Liver (tissue), 9 donors: ENCODE results near the gene ZNF205. TPM values are rescaled to one million over a fixed set of nuclear protein-coding genes. Genes with fewer than 3 reads are reported as not detected.

ENCODE experiments used
- DNase-seq: peaks from one replicate; pipeline ENCODE4 v3.0.0-alpha.2; 2017; ENCODE audit warnings: low spot score
- H3K27ac ChIP-seq, 2 donors: one replicate each; pipeline ENCODE4 v1.7.0; 2013; ENCODE audit warnings: inconsistent platforms in 2 of 2, low read length in 2 of 2, control low read depth in 1 of 2, low read depth in 1 of 2, mild to moderate bottlenecking in 1 of 2
- H3K27me3 ChIP-seq, 4 donors: one replicate each; pipeline versions ENCODE4 v1.6.1 to v1.7.0; 2013; ENCODE audit warnings: low read length in 3 of 4, inconsistent platforms in 1 of 4, mild to moderate bottlenecking in 1 of 4, moderate library complexity in 1 of 4; ENCODE audit not compliant: control insufficient read depth in 4 of 4, insufficient read depth in 4 of 4
- H3K36me3 ChIP-seq, 4 donors: one replicate each; pipeline versions ENCODE4 v1.6.1 to v1.7.0; 2013; ENCODE audit warnings: low read length in 3 of 4, mild to moderate bottlenecking in 3 of 4, low read depth in 1 of 4, moderate library complexity in 1 of 4; ENCODE audit not compliant: control insufficient read depth in 4 of 4, insufficient read depth in 3 of 4
- H3K4me1 ChIP-seq, 4 donors: one replicate each; pipeline versions ENCODE4 v1.6.1 to v1.7.0; 2013; ENCODE audit warnings: low read length in 3 of 4, mild to moderate bottlenecking in 3 of 4, moderate library complexity in 1 of 4; ENCODE audit not compliant: control insufficient read depth in 4 of 4, insufficient read depth in 4 of 4
- H3K4me3 ChIP-seq, 3 donors: one replicate each; pipeline versions ENCODE4 v1.6.1 to v1.7.0; 2013; ENCODE audit warnings: low read length in 3 of 3, control low read depth in 1 of 3, low read depth in 1 of 3, mild to moderate bottlenecking in 1 of 3
- H3K9ac ChIP-seq, 2 donors: one replicate each; pipeline ENCODE4 v1.7.0; 2013; ENCODE audit warnings: low read length in 2 of 2, mild to moderate bottlenecking in 2 of 2, moderate library complexity in 2 of 2, control low read depth in 1 of 2, low read depth in 1 of 2
- H3K9me3 ChIP-seq, 4 donors: one replicate each; pipeline versions ENCODE4 v1.6.1 to v1.7.0; 2013; ENCODE audit warnings: low read length in 3 of 4; ENCODE audit not compliant: control insufficient read depth in 4 of 4
- ATF3 ChIP-seq: IDR thresholded peaks from 2 replicates; pipeline ENCODE4 v1.6.1; 2016; ENCODE audit warnings: antibody characterized with exemption
- CTCF ChIP-seq: fragments of 150-350 bp; IDR thresholded peaks from 2 replicates; pipeline ENCODE4 v1.5.1; 2017; ENCODE audit warnings: improper control_type of control experiment, low read depth, low read length; ENCODE audit not compliant: missing input control
- EGR1 ChIP-seq, 2 donors: IDR thresholded peaks; 2 replicates each; pipeline ENCODE4 v1.6.1; 2016 to 2018; ENCODE audit warnings: antibody characterized with exemption in 2 of 2, low read depth in 2 of 2
- FOXA1 ChIP-seq: IDR thresholded peaks from 2 replicates; pipeline ENCODE4 v1.6.1; 2016; ENCODE audit warnings: antibody characterized with exemption
- GABPA ChIP-seq, 2 donors: IDR thresholded peaks in 1 of 2; conservative IDR thresholded peaks in 1 of 2; 2 replicates each; pipeline ENCODE4 v1.6.1; 2016; ENCODE audit warnings: antibody characterized with exemption in 2 of 2, mild to moderate bottlenecking in 1 of 2, moderate library complexity in 1 of 2
- HNF4A ChIP-seq, 2 donors: conservative IDR thresholded peaks; 2 replicates each; pipeline ENCODE4 v1.6.1; 2016; ENCODE audit warnings: antibody characterized with exemption in 2 of 2, mild to moderate bottlenecking in 2 of 2
- HNF4G ChIP-seq: IDR thresholded peaks from 2 replicates; pipeline ENCODE4 v1.6.1; 2016; ENCODE audit warnings: antibody characterized with exemption
- MAX ChIP-seq: IDR thresholded peaks from 2 replicates; pipeline ENCODE4 v1.6.1; 2016; ENCODE audit warnings: antibody characterized with exemption
- NR2F2 ChIP-seq: IDR thresholded peaks from 2 replicates; pipeline ENCODE4 v1.6.1; 2016; ENCODE audit warnings: antibody characterized with exemption
- REST ChIP-seq: IDR thresholded peaks from 2 replicates; pipeline ENCODE4 v1.6.1; 2016; ENCODE audit warnings: antibody characterized with exemption, mild to moderate bottlenecking
- TAF1 ChIP-seq: conservative IDR thresholded peaks from 2 replicates; pipeline ENCODE4 v1.6.1; 2016; ENCODE audit warnings: antibody characterized with exemption, mild to moderate bottlenecking
- ZBTB33 ChIP-seq: IDR thresholded peaks from 2 replicates; pipeline ENCODE4 v1.6.1; 2016; ENCODE audit warnings: antibody characterized with exemption
- WGBS: extraction: QIAGEN DNeasy Blood & Tissue Kit; methylation state at CpG from one replicate; pipeline ENCODE4 v1.1.7; 2013; 5-methylcytosine and 5-hydroxymethylcytosine counted together
- polyA plus RNA-seq, 2 donors: library from polyadenylated mRNA; stranded (reverse) in 1 of 2; unstranded in 1 of 2; fragments of 200-250 nt in 1 of 2; fragments of >200 nt in 1 of 2; fragmentation: Nextera tagmentation in 1 of 2; extraction: Ambion mirVana in 1 of 2; gene quantifications; one replicate each; pipeline versions ENCODE4 v1.2.1 to v1.2.3, GENCODE V29; 2013 to 2015
- total RNA-seq, 2 donors: library from RNA; depleted of rRNA; stranded (reverse); fragments of >200 nt; gene quantifications; one replicate each; pipeline ENCODE4 v1.2.3, GENCODE V29; 2014
- donor health status: healthy.
- donor health status: healthy.
- donor health status: healthy.
- donor health status: healthy.
- donor health status: healthy.

The ZNF205 gene
- total and polyA plus RNA-seq, 4 donors: 2.0 to 6.9 (median 5.0) TPM

- TF ChIP-seq CTCF: no peak
Observed at GRCh38 chr16:3115561-3115960, 3.2 kb downstream of the ZNF205 start (continued).

- 95% methylated on average over 16 of the region's 16 CpGs for WGBS
- no peaks in the 10 kb centered on the region for H3K27me3 ChIP-seq
Observed at GRCh38 chr16:3118204-3118790, 5.9 kb downstream of the ZNF205 start.

GRCh38 chr16:3118846-3119245, 6.5 kb downstream of the ZNF205 start:
- H3K27me3 ChIP-seq: no peaks in the 10 kb centered on the region
- WGBS: 97% methylated on average over 20 of the region's 20 CpGs
- H3K4me1 ChIP-seq: peaks cover 0 to 8% (median 6%) of the 10 kb centered on the region in 4 donors
- H3K36me3 ChIP-seq: peaks cover 0 to 31% (median 3%) of the 10 kb centered on the region in 4 donors
- TF ChIP-seq REST: no peak
- no peak for TF ChIP-seq TAF1
- no peak for TF ChIP-seq GABPA (IDR thresholded peaks at IDR 0.05 in 1 of 2, conservative IDR thresholded peaks at IDR 0.05 in 1 of 2)
- no peak for TF ChIP-seq HNF4A (conservative IDR thresholded peaks at IDR 0.05)
- TF ChIP-seq MAX: no peak
- TF ChIP-seq EGR1 (IDR thresholded peaks at IDR 0.05; ENCODE audit: low read depth in 2 of 2): no peak
- no peak for TF ChIP-seq NR2F2
- TF ChIP-seq ATF3: no peak
- TF ChIP-seq FOXA1: no peak
- no peak overlapping the region for H3K9ac ChIP-seq
- H3K4me3 ChIP-seq: no peak overlapping the region
- no peak for DNase-seq
- no peaks in the 10 kb centered on the region for H3K9me3 ChIP-seq
- no peak overlapping the region for H3K27ac ChIP-seq

More at GRCh38 chr16:3118204-3118790, 5.9 kb downstream of the ZNF205 start:
- H3K9ac ChIP-seq: no peak overlapping the region
- peaks cover 0 to 9% (median 7%) of the 10 kb centered on the region in 4 donors for H3K4me1 ChIP-seq
- no peaks in the 10 kb centered on the region for H3K9me3 ChIP-seq
- H3K27ac ChIP-seq: no peak overlapping the region
- no peak for TF ChIP-seq HNF4G
- TF ChIP-seq ZBTB33: no peak
- no peak for TF ChIP-seq NR2F2
- peaks cover 0 to 31% (median 3%) of the 10 kb centered on the region in 4 donors for H3K36me3 ChIP-seq
- DNase-seq: no peak
- H3K4me3 ChIP-seq: no peak overlapping the region
